ENCODE measurements around the gene CDK14. TPM values are rescaled to one million over a fixed set of nuclear protein-coding genes. Genes with fewer than 3 reads are reported as not detected.

CDK14 gene
- total RNA-seq, 4 donors from 2014 or later: 1.1 to 12.7 (median 5.8) TPM

DNA sequence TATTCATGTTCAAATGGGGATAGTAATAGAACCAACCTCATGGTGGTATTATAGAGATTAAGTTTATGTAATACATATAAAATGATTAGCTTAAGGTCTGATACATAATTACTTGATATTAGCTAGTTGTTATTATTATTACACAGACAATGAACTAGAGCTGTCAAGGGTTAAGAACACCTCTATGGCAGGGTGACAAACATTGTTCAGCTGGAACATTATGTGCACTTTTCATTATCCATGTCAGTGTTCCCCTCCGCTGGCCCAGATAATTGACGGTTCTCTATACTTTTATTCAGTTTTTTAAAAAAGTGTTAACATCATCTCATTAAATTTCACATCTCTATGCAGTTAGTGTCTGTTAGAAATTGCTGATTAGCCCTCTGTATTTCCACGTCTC, 142.1 kb downstream of the CDK14 start:
- WGBS, 2 donors: 89 to 96% methylated on average over 3 of the region's 3 CpGs
- no peak for DNase-seq (ENCODE audit: low spot score in 2 of 2)
- H3K4me3 ChIP-seq (ENCODE audit: low read depth, poor library complexity, severe bottlenecking): no peak overlapping the region
- intact Hi-C loops (cut with DNase I; ENCODE audit: low total_unique reads): no loop called here
- TF ChIP-seq POLR2A (IDR thresholded peaks at IDR 0.05) (no peak), CTCF (IDR thresholded peaks at IDR 0.05) (no peak)

GRCh38 chr7:90739716-90740115, 143.6 kb downstream of the CDK14 start:
- 76 to 89% methylated on average over 2 of the region's 2 CpGs for WGBS, 2 donors
- intact Hi-C loops (cut with DNase I; ENCODE audit: low total_unique reads): no loop called here

GRCh38 chr7:90740386-90740785, 144.3 kb downstream of the CDK14 start:
- 79 to 82% methylated on average over 3 of the region's 3 CpGs for WGBS, 2 donors
- intact Hi-C loops (cut with DNase I; ENCODE audit: low total_unique reads): no loop called here
- no peak for DNase-seq (ENCODE audit: low spot score in 2 of 2)
- no peak overlapping the region for H3K4me3 ChIP-seq (ENCODE audit: low read depth, poor library complexity, severe bottlenecking)
- no peak for TF ChIP-seq POLR2A (IDR thresholded peaks at IDR 0.05)
- TF ChIP-seq CTCF (IDR thresholded peaks at IDR 0.05): no peak

More at GRCh38 chr7:90739716-90740115, 143.6 kb downstream of the CDK14 start:
- DNase-seq (ENCODE audit: low spot score in 2 of 2): no peak
- TF ChIP-seq POLR2A (IDR thresholded peaks at IDR 0.05): no peak
- no peak overlapping the region for H3K4me3 ChIP-seq (ENCODE audit: low read depth, poor library complexity, severe bottlenecking)

DNA sequence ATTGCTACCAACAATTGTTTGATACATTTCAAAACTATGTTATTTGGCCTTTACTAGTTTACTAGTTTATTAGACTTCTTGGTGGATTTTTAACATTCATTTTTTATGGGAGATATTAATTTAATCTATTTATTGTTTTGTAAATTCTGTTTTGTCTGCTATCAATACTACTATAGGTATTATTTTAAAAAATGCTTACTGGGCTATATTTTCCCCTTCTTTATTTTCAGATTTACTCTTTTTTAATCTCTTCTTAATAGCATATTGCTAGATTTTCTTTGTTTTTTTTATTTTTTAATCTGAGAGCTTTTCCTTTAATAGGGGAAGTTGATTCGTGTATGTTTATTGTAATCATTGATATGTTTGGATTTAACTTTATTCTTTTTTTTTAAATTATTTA, 147.5 kb downstream of the CDK14 start:
- 0 to 52% methylated on average over 1 of the region's 1 CpG for WGBS, 2 donors
- no peak overlapping the region for H3K4me3 ChIP-seq (ENCODE audit: low read depth, poor library complexity, severe bottlenecking)

DNA sequence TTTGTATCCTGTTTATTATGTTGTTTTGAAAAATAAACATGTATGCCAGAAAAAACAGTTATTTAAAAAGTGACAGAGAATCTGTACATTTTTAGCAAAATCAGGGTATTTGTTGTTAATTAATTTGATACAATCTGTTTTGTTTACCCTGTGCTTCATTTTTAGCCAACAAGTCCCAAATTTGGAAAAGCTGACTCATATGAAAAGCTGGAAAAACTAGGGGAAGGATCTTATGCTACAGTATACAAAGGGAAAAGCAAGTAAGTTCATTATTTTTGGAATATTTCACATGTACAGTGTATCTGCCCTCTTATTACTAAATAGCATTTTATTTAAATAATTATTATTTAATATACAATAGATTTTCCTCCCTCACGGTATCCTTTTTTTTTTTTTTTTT, 151.4 kb downstream of the CDK14 start:
- intact Hi-C loops (cut with DNase I; ENCODE audit: low total_unique reads): no loop called here
- H3K4me3 ChIP-seq (ENCODE audit: low read depth, poor library complexity, severe bottlenecking): no peak overlapping the region
- 67% methylated on average over 1 of the region's 1 CpG for WGBS, 2 donors
- DNase-seq (ENCODE audit: low spot score in 2 of 2): no peak
- TF ChIP-seq POLR2A (IDR thresholded peaks at IDR 0.05) (no peak), CTCF (IDR thresholded peaks at IDR 0.05) (no peak)

More for the DNA sequence above, 147.5 kb downstream of the CDK14 start:
- intact Hi-C loops (cut with DNase I; ENCODE audit: low total_unique reads): no loop called here
- DNase-seq (ENCODE audit: low spot score in 2 of 2): no peak
- no peak for TF ChIP-seq CTCF (IDR thresholded peaks at IDR 0.05)
- no peak for TF ChIP-seq POLR2A (IDR thresholded peaks at IDR 0.05)

GRCh38 chr7:90749262-90749661, 153.1 kb downstream of the CDK14 start:
- no peak overlapping the region for H3K4me3 ChIP-seq (ENCODE audit: low read depth, poor library complexity, severe bottlenecking)
- intact Hi-C loops (cut with DNase I; ENCODE audit: low total_unique reads): no loop called here
- no peak for TF ChIP-seq CTCF (IDR thresholded peaks at IDR 0.05)
- TF ChIP-seq POLR2A (IDR thresholded peaks at IDR 0.05): no peak
- no peak for DNase-seq (ENCODE audit: low spot score in 2 of 2)
